ENCODE measurements around the gene ZNF385A. TPM values are rescaled to one million over a fixed set of nuclear protein-coding genes. Genes with fewer than 3 reads are reported as not detected.

Gene ZNF385A
- total and polyA plus RNA-seq, 2 of the 13 experiments (the other 11 are each of a cell fraction or from before 2014, with no cell fraction given): 0.44 to 0.67 TPM

DNA sequence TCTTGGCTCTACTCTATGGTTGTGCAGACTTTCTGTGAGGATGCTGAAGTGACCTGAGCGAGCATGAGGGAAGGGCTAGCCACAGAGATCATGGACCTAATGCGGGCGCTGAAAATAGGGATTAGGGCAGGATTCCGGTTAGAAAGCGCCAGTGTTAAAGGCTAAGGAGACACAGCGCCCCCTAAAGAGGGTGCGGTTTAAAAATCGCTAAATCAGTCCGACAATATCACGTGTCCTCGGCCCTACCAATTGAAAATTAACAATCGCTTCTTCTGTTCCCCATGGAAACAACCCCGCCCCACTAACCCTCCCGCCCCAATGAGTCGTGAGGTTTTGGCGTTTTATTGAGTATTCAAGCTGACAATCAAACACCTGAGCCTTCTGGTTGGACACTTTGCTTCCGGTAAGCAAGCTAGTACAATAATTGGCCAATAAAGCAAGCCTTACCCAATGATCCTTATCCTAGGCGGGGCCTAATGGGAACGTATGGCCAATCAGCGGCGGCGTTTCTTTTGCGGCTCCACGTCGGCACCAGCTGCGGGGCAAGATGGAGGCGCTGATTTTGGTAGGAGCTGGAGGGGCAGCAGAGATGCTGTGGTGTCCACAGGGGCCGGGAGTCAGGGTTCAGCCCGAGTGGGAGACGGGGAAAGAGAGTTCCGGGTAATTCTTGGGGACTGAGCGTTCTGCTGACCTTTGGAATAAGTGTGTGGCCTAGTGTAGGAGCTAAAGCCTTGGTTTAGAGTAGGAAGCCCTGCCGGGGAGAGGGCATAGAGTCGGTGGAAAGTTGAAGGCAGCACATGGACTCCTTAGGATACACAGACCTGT is 59.7 kb downstream of the ZNF385A start, which contains the start of gene COPZ1 (continued):
- no peak for TF ChIP-seq KIAA2018 (CRISPR knock-in tag; IDR thresholded peaks at IDR 0.05; ENCODE audit: borderline replicate concordance)
- TF ChIP-seq CHD4 (IDR thresholded peaks at IDR 0.05; ENCODE audit: borderline replicate concordance, low read length): no peak
- peak; percentile 38 for TF ChIP-seq ZNF407 (CRISPR knock-in tag; IDR thresholded peaks at IDR 0.05; ENCODE audit: not compliant biosample characterization)
- no peak; the same call in 1 of the 2 replicates for TF ChIP-seq NCOA2 (CRISPR knock-in tag; IDR thresholded peaks at IDR 0.05)
- TF ChIP-seq IRF2 (CRISPR knock-in tag; IDR thresholded peaks at IDR 0.05): no peak
- TF ChIP-seq THRA (CRISPR knock-in tag; IDR thresholded peaks at IDR 0.05; ENCODE audit: borderline replicate concordance): no peak
- no peak for TF ChIP-seq ZNF180 (CRISPR knock-in tag; IDR thresholded peaks at IDR 0.05; ENCODE audit: borderline replicate concordance, low read depth)
- no peak for TF ChIP-seq SKI (IDR thresholded peaks at IDR 0.05; ENCODE audit: partially characterized antibody)

All from HepG2 (cell line).